NCI-H526 treated with DMSO at 0.1 percent for 48 hours (cell line): ENCODE data around the gene KLHDC10.
"Not testable (repeated sequence)": the region's sequence is repeated elsewhere in the genome, so short reads cannot be mapped to it uniquely, and the experiment has no call there.

Experiments
- DNase-seq: peaks from one replicate; lab custom pipeline; 2025; lab: John Stamatoyannopoulos, UW

KLHDC10 gene

DNA sequence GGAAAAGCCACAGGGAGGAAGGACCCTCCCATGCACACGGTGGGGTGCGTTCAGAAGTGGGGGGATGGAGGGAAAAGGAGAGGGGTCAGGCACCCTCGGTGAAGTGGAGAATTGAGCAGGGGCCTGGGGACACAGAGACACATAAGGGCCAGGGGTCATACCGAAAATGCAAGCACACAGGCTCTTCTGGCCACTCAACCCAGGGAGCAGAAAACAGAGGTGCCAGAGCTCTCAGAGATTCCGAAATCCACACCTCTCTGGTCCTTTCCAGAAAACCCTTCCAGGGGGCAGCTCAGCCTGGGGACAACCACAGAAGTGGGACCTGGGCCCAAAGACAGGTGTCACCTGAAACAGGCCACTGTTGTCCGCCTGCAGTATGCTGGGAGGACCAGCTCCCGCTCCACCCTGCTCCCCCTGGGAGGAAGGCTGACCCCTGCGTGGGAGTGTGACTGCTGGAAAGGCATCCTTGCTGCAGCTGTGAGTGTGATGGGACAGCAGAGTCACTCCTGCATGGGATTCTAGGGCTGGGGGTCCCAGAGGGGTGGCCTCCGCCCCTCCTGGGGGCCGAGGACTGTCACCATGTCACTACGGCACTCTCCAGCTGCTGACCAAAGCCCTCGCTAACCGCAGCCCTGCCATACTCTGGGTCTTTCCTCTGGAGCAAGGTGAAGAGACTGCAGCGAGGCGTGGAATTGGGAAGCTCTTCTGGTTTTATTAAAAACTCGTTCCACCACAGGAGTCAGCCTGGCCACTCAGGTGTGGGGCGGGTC is 71.7 kb downstream of the KLHDC10 start:
- no peak for DNase-seq

- DNase-seq: no peak
Measured at GRCh38 chr7:130142654-130143333, 72.5 kb downstream of the KLHDC10 start.

GRCh38 chr7:130143334-130143732 is 73.0 kb downstream of the KLHDC10 start:
- no peak for DNase-seq

DNA sequence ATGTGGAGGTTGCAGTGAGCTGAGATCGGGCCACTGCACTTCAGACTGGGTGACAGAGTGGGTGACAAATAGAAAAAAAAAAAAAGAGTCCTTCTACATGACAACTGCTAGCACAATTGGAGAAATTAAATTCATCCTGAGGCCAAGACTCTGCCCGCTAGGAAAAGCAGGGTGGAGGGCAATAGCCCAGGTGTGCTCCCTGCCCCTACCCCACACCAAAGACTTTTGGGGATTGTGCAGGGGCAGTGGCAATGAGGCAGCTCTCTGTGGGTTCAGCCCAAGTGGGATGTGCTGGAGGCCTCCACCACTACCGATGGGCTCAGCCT is 73.6 kb downstream of the KLHDC10 start:
- DNase-seq: no peak

- DNase-seq: no peak
Measured at GRCh38 chr7:130144312-130145171, 74.2 kb downstream of the KLHDC10 start.

- no peak for DNase-seq
Measured at GRCh38 chr7:130145424-130146100, 75.2 kb downstream of the KLHDC10 start.

GRCh38 chr7:130146142-130146541 is 75.8 kb downstream of the KLHDC10 start:
- DNase-seq: not testable (repeated sequence)

DNA sequence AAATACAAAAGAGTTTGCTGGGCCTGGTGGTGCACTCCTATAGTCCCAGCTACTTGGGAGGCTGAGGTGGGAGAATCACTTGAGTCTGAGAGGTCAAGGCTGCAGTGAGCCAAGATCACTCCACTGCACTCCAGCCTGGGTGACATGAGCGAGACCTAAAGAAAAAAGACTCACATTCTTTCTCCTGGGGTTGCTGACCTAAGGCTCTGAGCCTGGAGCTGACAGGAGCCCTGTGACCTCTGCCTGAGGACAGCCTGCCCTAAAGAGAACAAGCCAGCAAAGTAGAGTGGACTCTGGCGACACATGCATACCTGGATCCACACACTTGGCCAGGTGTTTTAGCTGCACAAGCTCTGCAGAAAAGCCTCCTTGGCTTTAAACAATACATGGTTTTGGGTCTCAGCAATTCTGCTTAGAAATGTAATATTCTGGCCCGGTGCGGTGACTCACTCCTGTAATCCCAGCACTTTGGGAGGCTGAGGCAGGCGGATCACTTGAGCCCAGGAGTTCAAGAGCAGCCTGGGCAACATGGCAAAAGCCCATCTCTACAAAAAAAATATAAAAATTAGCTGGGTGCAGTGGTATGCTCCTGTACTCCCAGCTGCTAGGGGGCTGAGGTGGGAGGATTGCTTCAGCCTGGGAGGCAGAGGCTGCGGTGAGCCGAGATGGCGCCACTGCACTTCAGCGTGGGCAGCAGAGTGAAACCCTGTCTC is 76.5 kb downstream of the KLHDC10 start:
- DNase-seq: no peak

DNA sequence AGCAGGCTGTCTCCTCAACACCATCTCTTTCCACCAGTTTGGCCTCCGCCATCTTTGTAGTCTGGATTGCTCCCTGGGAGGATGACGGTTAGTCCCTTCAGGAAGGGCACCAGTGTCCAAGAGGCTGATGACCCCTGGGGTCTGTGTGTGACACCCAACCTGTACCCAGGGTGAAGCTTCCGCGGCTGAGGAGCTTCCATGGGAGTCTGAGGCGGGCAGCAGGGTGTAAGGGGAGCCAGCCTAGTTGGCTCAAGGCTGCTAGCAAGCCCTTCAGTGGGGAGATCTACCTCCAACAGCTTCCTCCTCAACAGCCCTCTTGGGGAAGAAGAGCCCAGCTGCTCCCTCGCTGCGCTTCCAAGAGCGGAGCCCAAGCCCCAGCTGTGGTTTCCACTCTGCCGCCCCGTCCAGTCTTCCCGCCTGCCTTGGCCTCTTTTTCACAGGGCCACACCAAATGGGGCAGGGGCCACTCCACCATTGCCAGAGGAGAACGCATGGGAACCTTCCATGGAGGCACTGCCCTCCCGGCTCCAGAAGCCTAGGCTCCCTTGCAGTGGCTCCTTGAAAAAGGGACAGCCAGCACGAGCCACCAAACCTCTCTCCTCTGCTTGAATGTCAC is 77.5 kb downstream of the KLHDC10 start:
- DNase-seq: no peak

- DNase-seq: no peak
Measured at GRCh38 chr7:130148561-130148960, 78.2 kb downstream of the KLHDC10 start.

DNA sequence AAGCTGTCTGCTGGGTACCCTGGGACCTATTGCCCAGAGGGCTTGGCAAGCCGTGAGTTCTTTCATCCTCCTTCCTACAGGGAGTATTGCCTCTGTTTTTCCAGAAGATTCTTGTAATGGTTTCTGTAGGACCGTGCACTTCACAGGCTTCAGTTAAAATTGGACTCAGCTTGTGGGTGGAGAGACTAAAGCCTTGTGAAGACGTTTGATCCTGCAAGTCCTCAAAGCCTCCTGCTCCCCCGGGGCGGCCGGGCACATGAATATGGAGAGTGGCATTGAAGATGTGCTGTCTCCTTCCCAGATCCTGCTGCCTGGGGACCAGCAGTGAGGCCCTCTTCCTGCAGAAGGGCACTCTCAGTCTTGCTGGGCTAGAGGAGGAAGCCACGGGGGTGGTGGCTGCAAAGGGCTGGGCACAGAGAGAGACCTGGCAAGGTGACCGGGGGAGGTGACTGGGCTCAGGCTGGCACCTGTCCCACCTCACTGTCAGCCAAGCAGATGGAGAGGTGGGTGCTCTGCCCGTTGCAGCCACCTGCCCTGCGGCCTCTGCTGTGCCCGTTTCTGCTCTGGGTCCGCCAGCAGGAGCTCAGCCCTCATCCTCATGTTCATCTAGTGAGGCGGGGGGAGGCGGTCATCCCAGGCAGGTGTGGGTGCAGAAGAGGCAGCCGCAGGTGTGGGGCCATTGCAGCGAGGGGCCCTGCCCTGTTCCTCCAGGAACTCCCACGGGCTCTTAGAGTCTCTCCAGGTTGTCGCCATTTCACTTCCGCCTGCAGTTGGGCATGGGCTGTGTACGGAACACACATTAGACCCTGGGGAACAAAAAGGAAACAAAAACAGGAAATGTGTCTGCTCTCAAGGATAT is 79.2 kb downstream of the KLHDC10 start:
- DNase-seq: no peak

DNA sequence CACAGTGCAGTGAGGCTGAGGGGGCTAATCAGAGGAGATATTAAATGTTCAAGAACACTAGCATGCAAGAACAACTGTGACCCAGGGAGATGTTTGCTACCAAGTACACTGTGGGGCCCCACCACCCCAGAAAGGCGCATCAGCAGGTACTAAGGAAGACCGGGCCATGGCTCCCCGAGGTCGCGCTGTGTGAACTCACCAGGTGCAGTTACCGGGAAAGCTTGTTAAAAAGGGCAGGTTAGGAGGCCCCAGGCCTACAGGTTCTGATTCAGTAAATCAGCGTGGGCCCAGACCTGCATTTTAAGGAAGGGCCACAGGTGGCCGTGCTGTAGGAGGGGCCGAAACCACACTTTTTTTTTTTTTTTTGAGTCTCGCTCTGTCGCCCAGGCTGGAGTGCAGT is 80.3 kb downstream of the KLHDC10 start:
- no peak for DNase-seq

DNA sequence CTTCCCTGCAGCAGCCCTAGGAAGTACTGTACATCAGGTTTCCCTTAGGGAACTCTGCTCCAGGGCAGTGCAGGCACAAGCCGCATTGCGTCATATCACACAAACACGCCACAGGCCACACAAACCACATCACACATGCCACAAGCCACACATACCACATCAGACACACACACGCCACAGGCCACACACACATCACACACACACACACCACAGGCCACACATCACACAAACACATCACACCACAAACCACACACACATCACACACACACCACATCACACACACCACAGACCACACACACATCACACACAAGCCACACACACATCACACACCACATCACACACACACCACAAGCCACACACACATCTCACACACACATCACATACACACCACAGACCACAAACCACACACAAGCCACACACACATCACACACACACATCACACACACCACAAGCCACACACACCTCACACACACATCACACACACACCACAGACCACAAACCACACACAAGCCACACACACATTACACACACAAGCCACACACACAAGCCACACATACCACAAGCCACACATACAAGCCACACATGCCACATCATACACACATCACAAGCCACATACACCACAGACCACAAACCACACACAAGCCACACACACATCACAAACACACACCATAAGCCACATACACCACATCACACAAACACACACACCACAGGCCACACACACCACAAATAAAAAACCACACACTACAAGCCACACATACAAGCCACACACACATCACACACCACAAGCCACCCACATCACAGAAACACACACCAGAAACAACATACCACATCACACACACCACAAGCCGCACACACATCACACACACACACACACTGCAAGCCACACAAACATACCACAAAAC is 81.5 kb downstream of the KLHDC10 start:
- no peak for DNase-seq

DNA sequence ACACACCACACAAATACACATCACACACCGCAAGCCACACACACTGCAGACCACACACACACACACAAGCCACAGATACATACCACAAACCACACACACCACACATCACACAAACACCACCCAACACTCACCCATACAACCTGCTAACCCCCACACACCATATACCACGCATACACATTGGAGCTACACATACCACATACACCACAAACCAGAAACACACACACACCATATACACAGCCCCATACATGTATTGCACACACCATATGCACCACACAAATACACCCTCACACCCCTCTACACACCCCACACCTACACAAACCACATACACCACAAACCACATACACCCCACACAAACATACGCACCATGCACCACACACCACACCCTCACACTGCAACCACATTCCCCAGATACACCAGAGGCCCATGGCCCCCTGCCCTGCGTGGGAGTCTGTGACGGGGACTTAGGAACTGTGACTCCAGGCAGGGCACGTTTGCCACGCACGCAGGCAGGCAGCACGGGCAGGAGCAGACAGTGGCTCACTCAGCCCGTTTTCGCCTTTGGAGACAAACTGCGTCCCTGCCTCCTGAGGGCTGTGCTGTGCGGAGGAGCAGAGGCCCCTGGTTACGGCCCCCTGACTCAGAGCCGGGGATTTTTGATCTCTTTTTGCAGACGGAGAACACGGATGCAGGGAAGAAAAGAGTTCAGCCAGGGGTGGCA is 82.3 kb downstream of the KLHDC10 start:
- no peak for DNase-seq

GRCh38 chr7:130153211-130153908 is 83.0 kb downstream of the KLHDC10 start:
- DNase-seq: no peak

GRCh38 chr7:130154131-130154500 is 83.8 kb downstream of the KLHDC10 start:
- DNase-seq: no peak

- DNase-seq: no peak
Measured at GRCh38 chr7:130154501-130155317, 84.4 kb downstream of the KLHDC10 start.
